Heart right ventricle (tissue), 16 donors: ENCODE results near the gene OR52I1. TPM values are rescaled to one million over a fixed set of nuclear protein-coding genes. Genes with fewer than 3 reads are reported as not detected.

Source experiments
- ATAC-seq, 8 donors: fragments of 200-7000 bp; cut with Tn5 transposase; one replicate each; pipeline ENCODE4 v1.9.1; 2020; ENCODE audit warnings: mild to moderate bottlenecking in 8 of 8, moderate library complexity in 8 of 8, moderate number of reproducible peaks in 1 of 8
- DNase-seq, 2 donors: peaks; one replicate each; pipeline ENCODE4 v3.0.0-alpha.2; 2020
- H3K27ac ChIP-seq, 10 donors: fragments of 200-600 bp; sonication (generic) in 2 of 10; one replicate each; pipeline versions ENCODE4 v1.5.0 to v1.8.0; 2020 to 2022; ENCODE audit warnings: mild to moderate bottlenecking in 3 of 10
- H3K27me3 ChIP-seq, 7 donors: fragments of 200-600 bp; one replicate each; pipeline ENCODE4 v1.8.0; 2021 to 2022; ENCODE audit warnings: mild to moderate bottlenecking in 2 of 7
- H3K36me3 ChIP-seq, 9 donors: fragments of 200-600 bp; sonication (generic) in 1 of 9; one replicate each; pipeline versions ENCODE4 v1.5.0 to v1.8.0; 2020 to 2022; ENCODE audit warnings: mild to moderate bottlenecking in 2 of 9
- H3K4me1 ChIP-seq, 9 donors: fragments of 200-600 bp; sonication (generic) in 1 of 9; one replicate each; pipeline versions ENCODE4 v1.5.0 to v1.8.0; 2020 to 2022; ENCODE audit warnings: mild to moderate bottlenecking in 4 of 9
- H3K4me3 ChIP-seq, 10 donors: fragments of 200-600 bp; sonication (generic) in 2 of 10; one replicate each; pipeline versions ENCODE4 v1.5.0 to v1.8.0; 2020 to 2022; ENCODE audit warnings: mild to moderate bottlenecking in 7 of 10, moderate library complexity in 2 of 10
- H3K9me3 ChIP-seq, 11 donors: fragments of 200-600 bp in 10 of 11; sonication (generic) in 2 of 11; one replicate each; pipeline versions ENCODE4 v1.5.0 to v1.8.0; 2013 to 2022; ENCODE audit warnings: mild to moderate bottlenecking in 2 of 11, control low read depth in 1 of 11, moderate library complexity in 1 of 11
- CTCF ChIP-seq, 9 donors: fragments of 200-600 bp; sonication (generic) in 2 of 9; IDR thresholded peaks; one replicate each; pipeline versions ENCODE4 v1.5.0 to v1.8.0; 2021 to 2022; ENCODE audit warnings: antibody characterized with exemption in 9 of 9, mild to moderate bottlenecking in 5 of 9, moderate library complexity in 1 of 9
- WGBS, 2 donors: extraction: QIAGEN DNeasy Blood & Tissue Kit; methylation state at CpG; one replicate each; pipeline ENCODE4 v1.1.7; 2013; ENCODE audit warnings: inconsistent platforms in 1 of 2; 5-methylcytosine and 5-hydroxymethylcytosine counted together
- intact Hi-C, 10 donors: fragments of 100-400 bp; cut with DNase I; formaldehyde crosslinking; loops; one replicate each; pipeline versions ENCODE4 v1.11.1 to v1.14.2; 2022
- polyA plus RNA-seq, 2 donors: library from polyadenylated mRNA; stranded (reverse); fragments of 200-250 nt; gene quantifications; one replicate each; pipeline ENCODE4 v1.2.3, GENCODE V29; 2013
- total RNA-seq, 10 donors: library from RNA; stranded (reverse); fragmentation: NEBNext Ultra II Directional in 3 of 10; extraction: Animal tissue kit (Norgen Biotek cat#: 25700) in 3 of 10; gene quantifications; one replicate each; pipeline versions ENCODE4 v1.2.1 to v1.2.4, GENCODE V29; 2021 to 2023
- donor health status: Arrhythmogenic right ventricular cardiomyopathy.
- donor health status: ischemic (EF 13 %, LVEDD 7.1; RV severe dilation, severe dysfunction).
- donor health status: healthy with polysubstance abuse.
- donor health status: DM: no; HTN: yes; CAD: no.
- donor health status: DM: no; HTN: no; CAD: no.
- donor health status: ischemic (EF 25% LVEDD 6.9; RV normal size, moderate dysfunction).
- donor health status: ischemic (EF 25% LVEDD 5.7; RV mildly dilated, moderate dysfunction).
- donor health status: healthy.
- donor health status: DM: yes; HTN: yes; CAD: no.
- donor health status: Ischemic cardiomyopathy.
- donor health status: ischemic (EF 35%, LVEDD 5.7; RV mildly dilated, moderate dysfunction).
- donor health status: nonischemic (EF 11% LVEDD 7.7; RV severe dilation, severe dysfunction).
- donor health status: DM: yes; HTN: yes; CAD: no.
- donor health status: PGD.
- donor health status: ischemic (EF 29% LVEDD 5.4; RV normal size, mild dysfunction).
- donor health status: nonischemic (EF 23%, LVEDD 6.1; RV moderate dilation, normal function).

OR52I1 gene
- total and polyA plus RNA-seq, 12 donors, result not detected

- TF ChIP-seq CTCF (IDR thresholded peaks at IDR 0.05), result no peak
Observed at GRCh38 chr11:4606231-4607015, 12.6 kb downstream of the OR52I1 start.

DNA sequence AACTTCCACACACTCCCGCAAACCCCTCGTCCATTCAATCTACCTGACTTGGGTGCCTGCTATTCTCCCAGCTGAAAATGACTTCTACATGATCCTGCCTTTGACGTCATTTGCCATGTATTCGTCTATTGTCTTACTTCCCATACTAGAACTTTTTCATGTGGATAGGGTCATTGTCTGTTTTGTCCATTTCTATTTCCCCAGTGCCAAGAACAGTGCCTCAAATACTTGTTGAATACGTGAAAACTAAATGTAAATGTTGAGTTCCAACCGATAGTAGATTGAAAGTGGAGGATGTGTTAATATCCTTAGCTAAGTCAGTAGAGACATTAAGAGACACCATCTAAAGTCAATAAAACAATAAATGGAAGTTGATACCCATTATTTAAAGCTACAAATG is 13.3 kb downstream of the OR52I1 start:
- TF ChIP-seq CTCF (IDR thresholded peaks at IDR 0.05), result no peak
- peak overlapping the region in 9 of 10 donors; percentile 89 to 96 (median 92) for H3K27ac ChIP-seq
- DNase-seq, result no peak
- intact Hi-C loops, result loop anchor here in 1 of 10 donors (10.0 kb wide), 1 partner anchor 422 kb away; no protein-coding TSS in a partner anchor
- peaks cover 0 to 35% (median 9%) of the 10 kb centered on the region in 9 donors for H3K36me3 ChIP-seq
- no peak for ATAC-seq
- peak overlapping the region; percentile 53 to 86 (median 74) for H3K4me3 ChIP-seq
- 29 to 33% methylated on average over 6 of the region's 6 CpGs for WGBS, 2 donors
- no peaks in the 10 kb centered on the region for H3K9me3 ChIP-seq
- peaks cover 0 to 32% (median 23%) of the 10 kb centered on the region in 9 donors for H3K4me1 ChIP-seq
- H3K27me3 ChIP-seq, result no peaks in the 10 kb centered on the region

More at GRCh38 chr11:4606231-4607015, 12.6 kb downstream of the OR52I1 start:
- Histone ChIP-seq H3K4me3 (peak overlapping the region in 6 of 10 donors; percentile 62 to 86 (median 76)), H3K27me3 (no peaks in the 10 kb centered on the region), H3K4me1 (peaks cover 0 to 32% (median 23%) of the 10 kb centered on the region in 9 donors), H3K36me3 (peaks cover 0 to 42% (median 15%) of the 10 kb centered on the region in 9 donors), H3K27ac (peak overlapping the region in 4 of 10 donors; percentile 92 to 96 (median 94)), H3K9me3 (no peaks in the 10 kb centered on the region)
- DNase-seq (no peak), ATAC-seq (no peak)
- intact Hi-C loops, result loop anchor here in 1 of 10 donors (10.0 kb wide), 1 partner anchor 422 kb away; no protein-coding TSS in a partner anchor
- 55 to 84% methylated on average over 1 of the region's 1 CpG for WGBS, 2 donors

DNA sequence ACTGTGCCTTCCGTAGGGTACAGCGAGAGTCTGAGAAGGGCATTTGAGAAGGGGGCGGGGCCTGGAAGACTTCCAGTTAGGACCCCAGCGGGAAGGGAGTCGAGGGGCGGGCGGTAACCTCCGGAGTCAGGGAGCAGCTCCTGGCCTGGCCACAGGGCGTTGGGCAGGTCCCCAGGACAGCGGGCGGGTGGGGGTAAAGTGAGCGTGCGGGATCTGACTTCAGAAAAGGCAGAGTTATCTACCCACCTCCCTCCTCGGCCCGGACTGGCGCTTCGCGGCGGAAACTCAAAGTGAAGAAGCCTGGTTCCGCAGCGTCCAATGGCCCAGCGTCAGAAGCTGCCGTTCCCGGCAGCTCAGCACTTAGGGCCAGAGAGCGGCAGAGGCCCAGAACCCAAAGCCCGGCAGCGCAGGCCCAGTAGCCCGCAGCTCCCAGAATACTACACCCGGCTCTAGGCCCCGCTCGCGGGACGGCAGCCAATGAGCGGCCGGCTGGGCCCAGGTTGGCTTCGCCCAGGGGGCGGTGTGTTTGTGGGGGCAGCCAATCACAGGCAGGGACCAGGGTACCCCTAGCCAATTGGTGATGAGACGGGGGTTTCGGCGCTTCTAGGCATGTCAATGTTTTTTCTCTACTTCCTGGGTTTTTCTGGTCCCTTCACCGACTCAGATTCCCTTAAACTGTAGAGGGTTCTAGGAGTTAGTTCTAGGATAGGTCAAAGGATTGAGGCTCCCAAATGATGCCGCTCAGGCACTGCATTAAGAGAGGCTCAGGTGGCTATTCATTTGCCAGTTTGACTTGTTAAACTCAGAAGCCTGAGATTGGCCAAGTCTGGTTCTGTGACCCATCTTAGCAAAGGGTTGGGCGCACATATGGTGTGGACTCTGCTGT is 14.2 kb downstream of the OR52I1 start, which contains the start of gene TRIM68:
Gene TRIM68 (minus strand): TSS at position 451 of the 886 bp plus-strand sequence. CDS start 2,727 bp downstream, outside the sequence.
- Histone ChIP-seq H3K4me1 (peaks cover 0 to 32% (median 23%) of the 10 kb centered on the region in 9 donors), H3K27me3 (no peaks in the 10 kb centered on the region), H3K36me3 (peaks cover 0 to 26% (median 4%) of the 10 kb centered on the region in 9 donors), H3K9me3 (no peaks in the 10 kb centered on the region), H3K27ac (peak within 1 kb of the TSS; percentile 51 to 96 (median 92)), H3K4me3 (peak within 1 kb of the TSS; percentile 53 to 86 (median 74))
- DNase-seq (peak; percentile 97 to 98), ATAC-seq (peak; percentile 99 to 100 (median 100))
- TF ChIP-seq CTCF (IDR thresholded peaks at IDR 0.05), result peak in 1 of 9 donors; percentile 16
- intact Hi-C loops, result loop anchor here in 1 of 10 donors (10.0 kb wide), 1 partner anchor 423 kb away; no protein-coding TSS in a partner anchor
- WGBS, 2 donors, result 4% methylated on average over 43 of the region's 43 CpGs
